HL-60 (cell line): ENCODE measurements around the gene TMEM59.
"Not testable (repeated sequence)": the region's sequence is repeated elsewhere in the genome, so short reads cannot be mapped to it uniquely, and the experiment has no call there.

Source experiments
- DNase-seq, 2 experiments: peaks; one replicate each; pipeline ENCODE4 v3.0.0-alpha.2; 2010 to 2020; ENCODE audit warnings: low read depth in 1 of 2, low spot score in 1 of 2
- H3K27ac ChIP-seq: fragments of 250-450 bp; sonication (Bioruptor Pico); replicated peaks from 2 replicates; pipeline ENCODE4 v1.5.1; 2020; ENCODE audit warnings: mild to moderate bottlenecking, moderate library complexity
- H3K27me3 ChIP-seq: fragments of 250-450 bp; sonication (Bioruptor Pico); 2 replicates; pipeline ENCODE4 v1.5.1; 2021; ENCODE audit warnings: mild to moderate bottlenecking, moderate library complexity; ENCODE audit not compliant: insufficient read depth, poor library complexity, severe bottlenecking
- H3K4me3 ChIP-seq: replicated peaks from 2 replicates; pipeline ENCODE4 v1.5.1; 2011; ENCODE audit warnings: mild to moderate bottlenecking, control low read depth, low read length; ENCODE audit not compliant: insufficient read depth
- GABPA ChIP-seq: IDR thresholded peaks from 2 replicates; pipeline ENCODE4 v1.6.1; 2012; ENCODE audit warnings: low read depth
- POLR2AphosphoS5 ChIP-seq: IDR thresholded peaks from 2 replicates; pipeline ENCODE4 v1.6.1; 2012; ENCODE audit warnings: low read depth
- SPI1 ChIP-seq: IDR thresholded peaks from 2 replicates; pipeline ENCODE4 v1.6.1; 2012; ENCODE audit warnings: low read depth, mild to moderate bottlenecking, borderline replicate concordance
- TF ChIP-seq, protein P1 (sequence below): IDR thresholded peaks from one replicate; pipeline ENCODE4 v1.5.1; 2011; ENCODE audit warnings: low read length, control low read depth, inconsistent platforms; ENCODE audit not compliant: insufficient read depth
- TF ChIP-seq, protein P2 (sequence below): IDR thresholded peaks from 2 replicates; pipeline ENCODE4 v1.6.1; 2012; ENCODE audit warnings: low read depth; ENCODE audit not compliant: insufficient replicate concordance

TMEM59 gene

DNA sequence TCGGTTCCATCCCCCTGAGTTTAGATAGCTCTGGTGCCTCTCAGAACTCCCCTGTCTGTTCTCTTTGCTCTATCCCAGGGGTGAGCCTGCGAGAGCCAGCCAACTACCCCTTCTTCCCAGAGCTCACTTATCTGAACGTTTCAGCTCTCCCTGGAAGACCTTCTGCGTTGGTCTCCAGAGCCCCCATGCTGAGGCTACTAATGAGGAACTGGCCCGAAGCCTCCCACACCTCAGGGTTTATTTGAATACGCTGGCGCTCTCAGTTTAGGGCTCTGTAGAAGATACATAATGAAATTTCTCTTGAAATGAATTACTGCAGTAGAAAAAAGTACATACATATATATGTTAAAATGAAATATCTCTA is 43.9 kb upstream of the TMEM59 start:
- Histone ChIP-seq H3K27ac (no peak overlapping the region), H3K27me3 (no peaks in the 10 kb centered on the region), H3K4me3 (no peak overlapping the region)
- no peak for DNase-seq
- no peak for TF ChIP-seq SPI1
- TF ChIP-seq GABPA = no peak
- no peak for TF ChIP-seq POLR2AphosphoS5
- TF ChIP-seq, protein P1, sequence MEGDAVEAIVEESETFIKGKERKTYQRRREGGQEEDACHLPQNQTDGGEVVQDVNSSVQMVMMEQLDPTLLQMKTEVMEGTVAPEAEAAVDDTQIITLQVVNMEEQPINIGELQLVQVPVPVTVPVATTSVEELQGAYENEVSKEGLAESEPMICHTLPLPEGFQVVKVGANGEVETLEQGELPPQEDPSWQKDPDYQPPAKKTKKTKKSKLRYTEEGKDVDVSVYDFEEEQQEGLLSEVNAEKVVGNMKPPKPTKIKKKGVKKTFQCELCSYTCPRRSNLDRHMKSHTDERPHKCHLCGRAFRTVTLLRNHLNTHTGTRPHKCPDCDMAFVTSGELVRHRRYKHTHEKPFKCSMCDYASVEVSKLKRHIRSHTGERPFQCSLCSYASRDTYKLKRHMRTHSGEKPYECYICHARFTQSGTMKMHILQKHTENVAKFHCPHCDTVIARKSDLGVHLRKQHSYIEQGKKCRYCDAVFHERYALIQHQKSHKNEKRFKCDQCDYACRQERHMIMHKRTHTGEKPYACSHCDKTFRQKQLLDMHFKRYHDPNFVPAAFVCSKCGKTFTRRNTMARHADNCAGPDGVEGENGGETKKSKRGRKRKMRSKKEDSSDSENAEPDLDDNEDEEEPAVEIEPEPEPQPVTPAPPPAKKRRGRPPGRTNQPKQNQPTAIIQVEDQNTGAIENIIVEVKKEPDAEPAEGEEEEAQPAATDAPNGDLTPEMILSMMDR = no peak
- TF ChIP-seq, protein P2, sequence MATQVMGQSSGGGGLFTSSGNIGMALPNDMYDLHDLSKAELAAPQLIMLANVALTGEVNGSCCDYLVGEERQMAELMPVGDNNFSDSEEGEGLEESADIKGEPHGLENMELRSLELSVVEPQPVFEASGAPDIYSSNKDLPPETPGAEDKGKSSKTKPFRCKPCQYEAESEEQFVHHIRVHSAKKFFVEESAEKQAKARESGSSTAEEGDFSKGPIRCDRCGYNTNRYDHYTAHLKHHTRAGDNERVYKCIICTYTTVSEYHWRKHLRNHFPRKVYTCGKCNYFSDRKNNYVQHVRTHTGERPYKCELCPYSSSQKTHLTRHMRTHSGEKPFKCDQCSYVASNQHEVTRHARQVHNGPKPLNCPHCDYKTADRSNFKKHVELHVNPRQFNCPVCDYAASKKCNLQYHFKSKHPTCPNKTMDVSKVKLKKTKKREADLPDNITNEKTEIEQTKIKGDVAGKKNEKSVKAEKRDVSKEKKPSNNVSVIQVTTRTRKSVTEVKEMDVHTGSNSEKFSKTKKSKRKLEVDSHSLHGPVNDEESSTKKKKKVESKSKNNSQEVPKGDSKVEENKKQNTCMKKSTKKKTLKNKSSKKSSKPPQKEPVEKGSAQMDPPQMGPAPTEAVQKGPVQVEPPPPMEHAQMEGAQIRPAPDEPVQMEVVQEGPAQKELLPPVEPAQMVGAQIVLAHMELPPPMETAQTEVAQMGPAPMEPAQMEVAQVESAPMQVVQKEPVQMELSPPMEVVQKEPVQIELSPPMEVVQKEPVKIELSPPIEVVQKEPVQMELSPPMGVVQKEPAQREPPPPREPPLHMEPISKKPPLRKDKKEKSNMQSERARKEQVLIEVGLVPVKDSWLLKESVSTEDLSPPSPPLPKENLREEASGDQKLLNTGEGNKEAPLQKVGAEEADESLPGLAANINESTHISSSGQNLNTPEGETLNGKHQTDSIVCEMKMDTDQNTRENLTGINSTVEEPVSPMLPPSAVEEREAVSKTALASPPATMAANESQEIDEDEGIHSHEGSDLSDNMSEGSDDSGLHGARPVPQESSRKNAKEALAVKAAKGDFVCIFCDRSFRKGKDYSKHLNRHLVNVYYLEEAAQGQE = no peak

DNA sequence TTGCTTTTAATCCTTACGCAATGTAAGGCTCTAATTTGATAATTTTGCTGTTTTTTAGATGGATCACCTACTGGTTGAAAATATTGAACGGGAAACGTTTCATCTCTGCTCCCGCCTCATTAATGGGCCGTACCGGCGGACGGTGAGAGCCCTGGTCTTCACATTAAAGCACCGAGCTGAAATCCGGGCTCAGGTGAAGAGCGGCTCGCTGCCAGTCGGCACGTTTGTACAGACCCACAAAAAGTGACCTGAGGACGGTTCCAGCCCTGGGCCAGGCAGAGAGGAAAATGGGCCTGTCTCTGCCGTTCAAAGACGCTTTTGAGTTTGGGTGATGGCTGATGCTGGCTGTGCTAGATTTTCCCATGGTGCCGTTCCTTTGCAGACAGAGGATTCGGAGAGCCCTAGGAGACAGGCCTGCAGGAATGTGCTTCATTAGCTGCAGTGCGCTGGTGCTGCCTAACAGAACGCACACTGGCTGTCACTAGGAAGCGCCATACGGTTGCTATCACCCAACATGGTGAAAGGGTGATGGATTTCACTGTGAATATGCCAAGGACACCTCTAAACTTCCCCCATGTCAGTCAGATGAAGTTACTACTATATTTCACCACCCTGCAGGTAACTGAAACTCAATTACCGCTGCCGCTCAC is 43.3 kb upstream of the TMEM59 start:
- H3K4me3 ChIP-seq = no peak overlapping the region
- peak overlapping the region; percentile 44 for H3K27ac ChIP-seq
- no peak for TF ChIP-seq POLR2AphosphoS5
- no peak for TF ChIP-seq SPI1
- TF ChIP-seq, protein P2 = no peak
- no peak for TF ChIP-seq GABPA
- TF ChIP-seq, protein P1 = no peak
- DNase-seq = no peak
- no peaks in the 10 kb centered on the region for H3K27me3 ChIP-seq

DNA sequence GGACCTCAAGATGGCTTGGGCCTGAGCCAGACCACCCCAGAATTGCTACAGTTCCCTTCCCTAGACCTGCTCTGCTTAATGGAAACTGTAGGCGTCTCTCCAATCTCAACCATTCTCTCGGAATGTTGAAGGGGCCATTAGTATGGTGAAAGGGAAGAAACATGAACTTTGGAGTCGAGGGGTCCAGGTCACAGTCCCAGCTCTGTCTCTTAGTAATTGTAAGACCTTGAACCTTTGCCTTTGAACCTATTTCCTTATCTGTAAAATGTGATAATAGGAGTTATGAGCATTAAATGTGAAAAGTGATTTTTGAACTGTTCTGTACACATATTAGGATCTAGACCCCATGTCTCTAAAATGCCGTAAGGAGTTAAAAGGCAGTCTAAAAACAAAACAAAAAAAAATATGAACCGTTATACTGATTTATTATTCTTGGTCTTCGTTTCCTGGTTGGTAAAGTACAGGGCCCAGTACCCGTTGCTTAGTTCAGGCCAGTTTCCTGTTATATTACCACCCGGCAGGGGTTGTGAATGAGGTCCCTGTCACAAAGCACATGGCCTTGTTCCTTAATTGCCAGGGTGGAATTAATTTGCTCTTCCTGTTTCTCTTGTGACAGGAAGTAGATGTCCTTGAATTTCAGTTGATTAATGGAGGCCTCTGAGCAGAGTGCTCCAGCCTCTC is 42.7 kb upstream of the TMEM59 start:
- DNase-seq = peak; percentile 58 to 80

DNA sequence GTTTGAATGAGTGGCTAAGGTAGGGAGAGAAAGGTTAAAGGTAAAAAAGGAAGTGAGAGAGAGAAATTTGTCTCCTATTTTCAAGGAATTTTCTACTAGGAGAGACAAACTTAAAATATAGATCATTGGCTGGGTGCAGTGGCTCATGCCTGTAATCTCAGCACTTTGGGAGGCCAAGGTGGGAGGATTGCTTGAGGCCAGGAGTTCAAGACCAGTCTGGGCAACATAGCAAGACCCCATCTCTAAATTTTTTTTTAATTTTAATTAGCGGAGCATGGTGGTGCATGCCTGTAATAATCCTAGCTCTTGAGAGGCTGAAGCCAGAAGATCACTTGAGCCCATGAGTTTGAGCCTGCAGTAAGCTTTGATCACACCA is 41.7 kb upstream of the TMEM59 start:
- not testable (repeated sequence) for DNase-seq, H3K27me3 ChIP-seq, H3K27ac ChIP-seq, H3K4me3 ChIP-seq

More for the DNA sequence above, 42.7 kb upstream of the TMEM59 start:
- H3K27ac ChIP-seq = peak overlapping the region; percentile 44
- H3K4me3 ChIP-seq = no peak overlapping the region
- no peaks in the 10 kb centered on the region for H3K27me3 ChIP-seq
- TF ChIP-seq, protein P1 = no peak
- TF ChIP-seq SPI1 = peak; percentile 86
- peak; percentile 44; the same call in 1 of the 2 replicates for TF ChIP-seq GABPA
